ENCODE measurements around the gene PLCL1. TPM values are rescaled to one million over a fixed set of nuclear protein-coding genes. Genes with fewer than 3 reads are reported as not detected.

Gene PLCL1
- total and polyA plus RNA-seq, 2 donors (not counting 3 experiments of a cell fraction or from before 2014, with no cell fraction given) = 0.79 to 3.4 TPM

DNA sequence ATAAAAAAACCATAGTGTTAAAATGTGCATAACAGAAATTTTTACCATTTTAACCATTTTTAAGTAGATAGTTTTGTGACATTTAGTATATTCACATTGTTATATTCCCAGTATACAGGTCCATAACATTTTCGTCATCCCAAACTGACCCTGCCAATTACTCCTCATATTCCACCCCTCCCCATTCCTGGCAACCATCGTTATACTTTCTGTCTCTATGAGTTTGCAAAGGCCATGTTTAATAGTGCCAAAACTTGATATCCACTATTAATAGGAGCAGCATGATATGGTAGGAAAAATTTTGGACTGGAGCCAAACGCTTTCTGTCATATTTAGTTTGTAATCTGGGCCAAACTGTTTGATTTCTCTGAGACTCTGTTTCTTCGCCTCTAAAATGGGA is 30.9 kb downstream of the PLCL1 start:
- DNase-seq (ENCODE audit: low read depth, low spot score) (no peak), FAIRE-seq (no peak)
- no peak overlapping the region for H3K4me2 ChIP-seq (ENCODE audit: insufficient read depth, low read length)
- H4K20me1 ChIP-seq (replicated peaks; ENCODE audit: control insufficient read depth, extremely low read depth, insufficient read depth, low read length) = no peaks in the 10 kb centered on the region
- no peaks in the 10 kb centered on the region for H3K9me1 ChIP-seq (replicated peaks; ENCODE audit: control insufficient read depth, extremely low read depth, insufficient read depth, low read length)
- no peak overlapping the region for H3K4me3 ChIP-seq (replicated peaks in 1 of 3; ENCODE audit: insufficient read depth in 1 of 3, low read depth in 1 of 3, low read length in 3 of 3)
- H2AFZ ChIP-seq (ENCODE audit: low read depth, low read length) = no peak overlapping the region
- H3K36me3 ChIP-seq (ENCODE audit: control insufficient read depth in 2 of 2, extremely low read depth in 1 of 2, insufficient read depth in 2 of 2, low read length in 2 of 2) = no peaks in the 10 kb centered on the region
- dilution Hi-C loops (cut with MboI; ENCODE audit: extremely low pct_ligation_motif_present, low sequenced_read_pairs) = no loop called here
- H3K9ac ChIP-seq (replicated peaks; ENCODE audit: extremely low read depth, insufficient read depth, low read length) = no peak overlapping the region
- ChIA-PET CTCF (no interaction called here), POLR2A (no interaction called here)
- H3K27me3 ChIP-seq (ENCODE audit: control insufficient read depth in 2 of 2, insufficient read depth in 2 of 2, low read length in 2 of 2) = no peaks in the 10 kb centered on the region
- no peak overlapping the region for H3K27ac ChIP-seq (ENCODE audit: insufficient read depth, low read depth, low read length)
- H3K9me3 ChIP-seq (replicated peaks; ENCODE audit: control insufficient read depth, insufficient read depth, low read length) = no peaks in the 10 kb centered on the region
- no peak for TF ChIP-seq JUN (IDR thresholded peaks at IDR 0.05; ENCODE audit: borderline replicate concordance, insufficient read depth, insufficient read length, low read depth)
- no peak for TF ChIP-seq POLR2AphosphoS5 (IDR thresholded peaks at IDR 0.05; ENCODE audit: insufficient read depth, low read depth, low read length)
- TF ChIP-seq, protein P1, sequence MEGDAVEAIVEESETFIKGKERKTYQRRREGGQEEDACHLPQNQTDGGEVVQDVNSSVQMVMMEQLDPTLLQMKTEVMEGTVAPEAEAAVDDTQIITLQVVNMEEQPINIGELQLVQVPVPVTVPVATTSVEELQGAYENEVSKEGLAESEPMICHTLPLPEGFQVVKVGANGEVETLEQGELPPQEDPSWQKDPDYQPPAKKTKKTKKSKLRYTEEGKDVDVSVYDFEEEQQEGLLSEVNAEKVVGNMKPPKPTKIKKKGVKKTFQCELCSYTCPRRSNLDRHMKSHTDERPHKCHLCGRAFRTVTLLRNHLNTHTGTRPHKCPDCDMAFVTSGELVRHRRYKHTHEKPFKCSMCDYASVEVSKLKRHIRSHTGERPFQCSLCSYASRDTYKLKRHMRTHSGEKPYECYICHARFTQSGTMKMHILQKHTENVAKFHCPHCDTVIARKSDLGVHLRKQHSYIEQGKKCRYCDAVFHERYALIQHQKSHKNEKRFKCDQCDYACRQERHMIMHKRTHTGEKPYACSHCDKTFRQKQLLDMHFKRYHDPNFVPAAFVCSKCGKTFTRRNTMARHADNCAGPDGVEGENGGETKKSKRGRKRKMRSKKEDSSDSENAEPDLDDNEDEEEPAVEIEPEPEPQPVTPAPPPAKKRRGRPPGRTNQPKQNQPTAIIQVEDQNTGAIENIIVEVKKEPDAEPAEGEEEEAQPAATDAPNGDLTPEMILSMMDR (IDR thresholded peaks at IDR 0.05; ENCODE audit: extremely low read depth in 1 of 2, insufficient read depth in 1 of 2, low read depth in 1 of 2, low read length in 2 of 2) = no peak
- TF ChIP-seq POLR2A (IDR thresholded peaks at IDR 0.05; ENCODE audit: low read depth, low read length) = no peak
- TF ChIP-seq FOS (IDR thresholded peaks at IDR 0.05; ENCODE audit: borderline replicate concordance, insufficient read depth, low read length) = no peak
- TF ChIP-seq GATA2 (IDR thresholded peaks at IDR 0.05; ENCODE audit: insufficient read depth, insufficient read length, low read depth, low read length) = no peak
- TF ChIP-seq, protein P2, sequence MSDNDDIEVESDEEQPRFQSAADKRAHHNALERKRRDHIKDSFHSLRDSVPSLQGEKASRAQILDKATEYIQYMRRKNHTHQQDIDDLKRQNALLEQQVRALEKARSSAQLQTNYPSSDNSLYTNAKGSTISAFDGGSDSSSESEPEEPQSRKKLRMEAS (IDR thresholded peaks at IDR 0.05; ENCODE audit: insufficient read depth, insufficient read length) = no peak
- no peak for TF ChIP-seq MYC (IDR thresholded peaks at IDR 0.05; ENCODE audit: low read depth, low read length)
- no peak for TF ChIP-seq EZH2 (IDR thresholded peaks at IDR 0.05; ENCODE audit: borderline replicate concordance, low read depth, low read length, severe bottlenecking)
- H3K79me2 ChIP-seq (ENCODE audit: control insufficient read depth, insufficient read depth, low read length) = no peaks in the 10 kb centered on the region
- intact Hi-C loops (cut with micrococcal nuclease) = no loop called here
- H3K4me1 ChIP-seq (ENCODE audit: control insufficient read depth, extremely low read depth, insufficient read depth, low read length) = no peaks in the 10 kb centered on the region
- no TSS peak for BruUV-seq (replicated peaks)
